Parathyroid adenoma (tissue), 2 donors: Measurements from ENCODE around the gene ADGRG3.

Source experiments
- H2AFZ ChIP-seq: fragments of 300-600 bp; sonication (generic); one replicate; pipeline ENCODE4 v1.7.0; 2017; ENCODE audit warnings: antibody characterized with exemption, mild to moderate bottlenecking
- H3K27ac ChIP-seq: fragments of 300-600 bp; sonication (generic); one replicate; pipeline ENCODE4 v1.7.0; 2017
- H3K27me3 ChIP-seq: fragments of 300-600 bp; sonication (generic); one replicate; pipeline ENCODE4 v1.7.0; 2017; ENCODE audit warnings: low read length; ENCODE audit not compliant: control insufficient read depth, insufficient read depth
- H3K36me3 ChIP-seq: fragments of 300-600 bp; sonication (generic); one replicate; pipeline ENCODE4 v1.7.0; 2017; ENCODE audit warnings: low read length; ENCODE audit not compliant: control insufficient read depth, insufficient read depth
- H3K4me1 ChIP-seq: fragments of 300-600 bp; sonication (generic); one replicate; pipeline ENCODE4 v1.7.0; 2017; ENCODE audit warnings: control low read depth
- H3K4me2 ChIP-seq: fragments of 300-600 bp; sonication (generic); one replicate; pipeline ENCODE4 v1.7.0; 2017; ENCODE audit warnings: low read length
- H3K4me3 ChIP-seq: fragments of 300-600 bp; sonication (generic); one replicate; pipeline ENCODE4 v1.7.0; 2017; ENCODE audit warnings: low read depth, low read length
- H3K79me2 ChIP-seq: fragments of 300-600 bp; sonication (generic); one replicate; pipeline ENCODE4 v1.7.0; 2017; ENCODE audit warnings: control low read depth
- H3K9ac ChIP-seq: fragments of 300-600 bp; sonication (generic); one replicate; pipeline ENCODE4 v1.7.0; 2017; ENCODE audit warnings: mild to moderate bottlenecking
- H3K9me3 ChIP-seq: fragments of 300-600 bp; sonication (generic); one replicate; pipeline ENCODE4 v1.7.0; 2017; ENCODE audit warnings: low read length; ENCODE audit not compliant: control insufficient read depth
- TF ChIP-seq, protein P1 (sequence below): fragments of 300-600 bp; sonication (generic); IDR thresholded peaks from one replicate; pipeline ENCODE4 v1.7.0; 2017; ENCODE audit warnings: antibody characterized with exemption, mild to moderate bottlenecking
- donor health status: primary hyperparathyroidism.

Gene ADGRG3

DNA sequence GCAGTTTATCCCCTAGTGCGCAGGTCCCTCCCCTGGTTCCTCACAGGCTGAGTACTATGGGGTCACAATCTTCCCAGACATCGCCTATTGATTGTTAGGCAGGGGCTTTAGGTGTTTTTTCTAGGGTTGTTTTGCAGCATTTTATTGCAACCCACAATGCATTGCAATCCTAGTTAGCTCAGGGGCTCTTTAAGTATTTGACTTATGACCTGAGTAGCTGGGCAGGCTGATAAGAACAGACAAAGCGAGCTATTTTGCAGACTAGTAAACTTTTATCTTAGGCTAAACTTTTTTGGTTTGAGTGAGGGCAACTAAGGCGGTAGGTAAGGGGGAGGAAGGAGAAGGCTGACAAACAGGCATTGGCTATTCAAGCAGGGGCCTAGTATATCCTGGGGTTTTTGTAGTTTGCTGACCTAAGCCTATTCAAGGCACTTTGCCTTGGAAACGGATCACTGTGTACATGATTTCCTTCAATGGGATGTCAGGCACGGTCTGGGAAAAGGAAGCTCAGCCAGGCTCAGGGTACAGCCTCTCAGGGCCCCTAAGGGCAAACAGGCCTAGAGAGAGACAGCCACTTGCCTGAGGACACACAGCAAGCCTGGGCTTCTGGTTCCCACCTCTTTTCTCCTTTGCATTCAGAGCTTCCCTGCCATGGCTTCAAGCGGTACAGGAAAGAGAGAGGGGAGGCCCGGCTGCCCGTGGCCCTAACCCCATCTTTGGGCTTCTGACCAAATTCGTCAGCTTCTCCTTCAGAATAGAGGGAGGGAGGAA, 32.9 kb downstream of the ADGRG3 start:
- H3K9ac ChIP-seq = no peak overlapping the region
- peak overlapping the region; percentile 64 for H2AFZ ChIP-seq
- H3K9me3 ChIP-seq = no peaks in the 10 kb centered on the region
- no peaks in the 10 kb centered on the region for H3K36me3 ChIP-seq
- H3K4me1 ChIP-seq = peaks cover 6% of the 10 kb centered on the region
- no peak overlapping the region for H3K27ac ChIP-seq
- no peaks in the 10 kb centered on the region for H3K79me2 ChIP-seq
- TF ChIP-seq, protein P1, sequence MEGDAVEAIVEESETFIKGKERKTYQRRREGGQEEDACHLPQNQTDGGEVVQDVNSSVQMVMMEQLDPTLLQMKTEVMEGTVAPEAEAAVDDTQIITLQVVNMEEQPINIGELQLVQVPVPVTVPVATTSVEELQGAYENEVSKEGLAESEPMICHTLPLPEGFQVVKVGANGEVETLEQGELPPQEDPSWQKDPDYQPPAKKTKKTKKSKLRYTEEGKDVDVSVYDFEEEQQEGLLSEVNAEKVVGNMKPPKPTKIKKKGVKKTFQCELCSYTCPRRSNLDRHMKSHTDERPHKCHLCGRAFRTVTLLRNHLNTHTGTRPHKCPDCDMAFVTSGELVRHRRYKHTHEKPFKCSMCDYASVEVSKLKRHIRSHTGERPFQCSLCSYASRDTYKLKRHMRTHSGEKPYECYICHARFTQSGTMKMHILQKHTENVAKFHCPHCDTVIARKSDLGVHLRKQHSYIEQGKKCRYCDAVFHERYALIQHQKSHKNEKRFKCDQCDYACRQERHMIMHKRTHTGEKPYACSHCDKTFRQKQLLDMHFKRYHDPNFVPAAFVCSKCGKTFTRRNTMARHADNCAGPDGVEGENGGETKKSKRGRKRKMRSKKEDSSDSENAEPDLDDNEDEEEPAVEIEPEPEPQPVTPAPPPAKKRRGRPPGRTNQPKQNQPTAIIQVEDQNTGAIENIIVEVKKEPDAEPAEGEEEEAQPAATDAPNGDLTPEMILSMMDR = no peak
- H3K4me3 ChIP-seq = no peak overlapping the region
- H3K27me3 ChIP-seq = no peaks in the 10 kb centered on the region
- no peak overlapping the region for H3K4me2 ChIP-seq

DNA sequence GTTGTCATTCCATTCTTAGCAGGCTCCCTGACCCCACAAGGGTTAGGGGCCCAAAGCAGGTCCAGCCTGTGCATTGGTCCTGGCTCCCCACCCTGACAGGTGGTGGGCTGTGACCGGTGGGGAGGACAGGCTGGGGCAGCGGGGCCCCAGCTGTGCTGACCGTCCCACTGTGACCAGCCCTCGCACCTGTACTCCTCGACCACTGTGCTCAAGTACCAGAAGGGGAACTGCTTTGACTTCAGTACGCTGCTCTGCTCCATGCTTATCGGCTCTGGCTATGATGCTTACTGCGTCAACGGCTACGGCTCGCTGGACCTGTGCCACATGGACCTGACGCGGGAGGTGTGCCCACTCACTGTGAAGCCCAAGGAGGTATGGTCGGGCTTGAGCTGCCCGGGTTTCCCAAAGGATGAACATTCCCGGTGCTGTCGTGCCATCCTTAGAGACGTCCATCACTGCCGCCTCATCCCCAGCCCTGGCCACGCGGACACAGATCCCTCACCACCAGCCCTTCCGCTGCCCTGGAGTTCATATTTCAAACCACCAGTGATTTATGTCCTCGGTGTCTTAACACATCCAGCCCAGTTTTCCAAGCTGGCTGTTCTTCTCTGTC, 33.8 kb downstream of the ADGRG3 start:
- H3K4me1 ChIP-seq = peaks cover 6% of the 10 kb centered on the region
- no peaks in the 10 kb centered on the region for H3K9me3 ChIP-seq

DNA sequence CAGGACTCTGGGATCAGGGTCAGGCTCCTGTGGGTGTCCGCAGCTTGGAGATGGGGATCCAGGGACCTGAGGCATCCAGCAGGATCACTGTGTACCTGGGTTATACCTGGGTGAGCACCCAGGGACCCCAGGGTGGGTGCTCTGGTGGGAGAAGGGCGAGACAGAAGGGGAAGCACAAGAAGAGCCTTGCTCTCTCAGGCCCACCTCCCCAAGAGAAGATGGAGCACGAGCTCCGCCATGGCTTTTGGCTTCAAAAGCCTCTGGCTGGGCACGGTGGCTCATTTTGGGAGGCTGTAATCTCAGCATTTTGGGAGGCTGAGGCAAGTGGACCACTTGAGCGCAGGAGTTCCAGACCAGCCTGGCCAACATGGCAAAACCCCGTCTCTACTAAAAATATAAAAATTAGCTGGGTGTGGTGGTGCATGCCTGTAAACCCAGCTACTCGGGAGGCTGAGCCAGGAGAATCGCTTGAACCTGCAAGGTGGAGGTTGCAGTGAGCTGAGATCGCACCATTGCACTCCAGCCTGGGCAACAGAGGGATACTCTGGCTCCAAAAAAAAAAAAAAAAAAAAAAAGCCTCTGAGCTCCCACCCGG, 35.4 kb downstream of the ADGRG3 start:
- Histone ChIP-seq H3K4me2 (no peak overlapping the region), H3K9me3 (no peaks in the 10 kb centered on the region), H3K36me3 (no peaks in the 10 kb centered on the region), H3K27ac (no peak overlapping the region), H3K9ac (no peak overlapping the region), H3K27me3 (no peaks in the 10 kb centered on the region), H3K79me2 (no peaks in the 10 kb centered on the region), H2AFZ (no peak overlapping the region), H3K4me1 (peaks cover 6% of the 10 kb centered on the region), H3K4me3 (no peak overlapping the region)
- TF ChIP-seq, protein P1 = no peak

More for the DNA sequence above, 33.8 kb downstream of the ADGRG3 start:
- H3K4me2 ChIP-seq = no peak overlapping the region
- H3K79me2 ChIP-seq = no peaks in the 10 kb centered on the region
- H3K4me3 ChIP-seq = no peak overlapping the region
- no peaks in the 10 kb centered on the region for H3K36me3 ChIP-seq
- H2AFZ ChIP-seq = no peak overlapping the region
- TF ChIP-seq, protein P1 = no peak
- H3K27ac ChIP-seq = no peak overlapping the region
- H3K27me3 ChIP-seq = no peaks in the 10 kb centered on the region
- H3K9ac ChIP-seq = no peak overlapping the region

DNA sequence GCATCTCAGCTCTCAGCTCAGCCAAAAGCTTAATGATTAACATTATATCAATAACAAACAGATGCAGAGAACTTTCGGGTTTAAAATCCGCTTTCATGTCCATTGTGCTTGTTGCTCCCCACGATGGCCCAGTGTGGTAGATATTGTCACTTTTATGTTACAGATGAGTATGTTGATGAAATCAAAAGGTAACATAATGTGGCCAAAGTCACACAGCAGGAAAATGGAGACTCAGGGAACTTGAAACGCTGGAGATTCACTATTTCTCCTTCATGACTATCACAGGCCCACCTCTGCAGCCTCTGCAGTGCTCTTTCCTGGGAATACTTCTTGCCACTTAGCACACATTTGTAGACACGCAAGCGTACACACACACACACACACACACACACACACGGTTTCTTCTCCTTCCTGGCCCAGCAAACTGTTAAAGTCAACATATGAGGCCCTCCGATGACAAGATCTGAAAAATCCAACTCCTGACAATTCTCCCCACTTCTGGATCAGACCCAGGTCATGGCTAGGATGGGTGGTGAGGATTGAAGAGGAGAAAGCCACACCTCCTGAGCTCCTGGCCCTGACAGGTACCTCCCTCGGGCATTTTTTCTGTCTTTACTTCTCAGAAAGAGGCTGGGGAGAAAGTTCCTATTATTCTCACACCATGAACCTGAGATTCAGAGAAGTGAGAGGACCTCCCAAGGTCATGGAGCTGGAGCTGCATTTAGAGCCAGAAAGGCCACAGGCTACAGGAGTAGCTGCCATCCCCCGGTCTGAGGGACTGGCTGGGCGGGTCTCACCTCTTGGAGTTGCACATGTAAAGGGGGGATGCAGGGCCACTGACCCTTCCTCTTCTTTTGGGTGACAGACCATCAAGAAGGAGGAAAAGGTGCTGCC, 36.2 kb downstream of the ADGRG3 start:
- Histone ChIP-seq H3K4me2 (no peak overlapping the region), H3K4me3 (no peak overlapping the region), H3K4me1 (peaks cover 6% of the 10 kb centered on the region), H3K9me3 (no peaks in the 10 kb centered on the region), H3K27ac (no peak overlapping the region), H3K9ac (no peak overlapping the region), H3K79me2 (no peaks in the 10 kb centered on the region), H3K27me3 (no peaks in the 10 kb centered on the region), H2AFZ (no peak overlapping the region), H3K36me3 (no peaks in the 10 kb centered on the region)
- TF ChIP-seq, protein P1 = no peak
